Left colon (tissue), 2 donors: Measurements from ENCODE around the gene GPX4. TPM values are rescaled to one million over a fixed set of nuclear protein-coding genes. Genes with fewer than 3 reads are reported as not detected.

Experiments
- ATAC-seq: fragments of 200-7000 bp; cut with Tn5 transposase; one replicate; pipeline ENCODE4 v1.9.1; 2020; ENCODE audit warnings: mild to moderate bottlenecking, moderate library complexity
- DNase-seq, 2 donors: peaks; one replicate each; pipeline ENCODE4 v3.0.0-alpha.2; 2020
- intact Hi-C, 2 donors: fragments of 100-400 bp; cut with DNase I in 1 of 2; cut with micrococcal nuclease in 1 of 2; formaldehyde crosslinking; loops; one replicate each; pipeline versions ENCODE4 v1.11.2 to v1.14.0; 2022; cut with DNase I, micrococcal nuclease
- total RNA-seq, 2 donors: library from RNA; stranded (reverse); fragmentation: NEBNext Ultra II Directional; extraction: Animal tissue kit (Norgen Biotek cat#: 25700); gene quantifications; one replicate each; pipeline ENCODE4 v1.2.1, GENCODE V29; 2021
- donor health status: DM: no; HTN: no; CAD: no.
- donor health status: DM: yes; HTN: yes; CAD: no.

The GPX4 gene
- total RNA-seq, 2 donors from 2014 or later, result 162 to 176 TPM

DNA sequence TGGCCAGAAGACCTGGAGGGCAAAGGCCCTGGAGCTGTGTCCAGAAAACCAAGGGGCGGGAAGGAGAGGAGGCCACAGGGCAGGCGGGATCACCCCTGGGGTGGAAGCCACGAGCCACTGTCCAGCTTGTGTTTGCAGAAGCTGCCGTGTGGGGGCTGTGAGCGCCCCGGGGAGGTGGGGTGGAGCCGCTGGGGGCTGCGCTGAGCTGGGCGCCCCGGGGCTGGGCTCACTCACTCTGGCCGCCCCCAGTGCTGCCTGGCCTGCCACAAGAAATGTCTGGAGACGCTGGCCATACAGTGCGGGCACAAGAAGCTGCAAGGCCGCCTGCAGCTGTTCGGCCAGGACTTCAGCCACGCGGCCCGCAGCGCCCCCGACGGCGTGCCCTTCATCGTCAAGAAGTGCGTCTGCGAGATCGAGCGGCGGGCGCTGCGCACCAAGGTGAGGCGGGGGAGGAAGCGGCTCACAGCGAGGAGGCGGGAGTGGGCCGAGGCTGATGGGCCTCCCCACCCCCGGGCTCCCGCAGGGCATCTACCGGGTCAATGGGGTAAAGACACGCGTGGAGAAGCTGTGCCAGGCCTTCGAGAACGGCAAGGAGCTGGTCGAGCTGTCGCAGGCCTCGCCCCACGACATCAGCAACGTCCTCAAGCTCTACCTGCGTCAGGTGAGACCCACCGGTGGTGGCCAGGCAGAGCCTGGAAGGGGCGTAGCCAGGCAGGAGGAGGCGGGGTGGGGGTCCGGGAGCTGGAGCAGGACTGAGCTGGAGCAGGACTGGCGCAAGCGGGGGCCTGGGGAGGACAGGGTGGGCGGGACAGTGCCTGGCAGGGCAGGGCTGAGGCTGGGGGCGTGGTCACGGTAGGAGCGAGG, 22.3 kb upstream of the GPX4 start:
- intact Hi-C loops, result no loop called here
- ATAC-seq, result no peak
- peak in 1 of 2 donors; percentile 33 for DNase-seq

- intact Hi-C loops, result no loop called here
- DNase-seq (peak; percentile 95 to 96), ATAC-seq (peak; percentile 80)
Measured at GRCh38 chr19:1082165-1082927, 21.4 kb upstream of the GPX4 start.

DNA sequence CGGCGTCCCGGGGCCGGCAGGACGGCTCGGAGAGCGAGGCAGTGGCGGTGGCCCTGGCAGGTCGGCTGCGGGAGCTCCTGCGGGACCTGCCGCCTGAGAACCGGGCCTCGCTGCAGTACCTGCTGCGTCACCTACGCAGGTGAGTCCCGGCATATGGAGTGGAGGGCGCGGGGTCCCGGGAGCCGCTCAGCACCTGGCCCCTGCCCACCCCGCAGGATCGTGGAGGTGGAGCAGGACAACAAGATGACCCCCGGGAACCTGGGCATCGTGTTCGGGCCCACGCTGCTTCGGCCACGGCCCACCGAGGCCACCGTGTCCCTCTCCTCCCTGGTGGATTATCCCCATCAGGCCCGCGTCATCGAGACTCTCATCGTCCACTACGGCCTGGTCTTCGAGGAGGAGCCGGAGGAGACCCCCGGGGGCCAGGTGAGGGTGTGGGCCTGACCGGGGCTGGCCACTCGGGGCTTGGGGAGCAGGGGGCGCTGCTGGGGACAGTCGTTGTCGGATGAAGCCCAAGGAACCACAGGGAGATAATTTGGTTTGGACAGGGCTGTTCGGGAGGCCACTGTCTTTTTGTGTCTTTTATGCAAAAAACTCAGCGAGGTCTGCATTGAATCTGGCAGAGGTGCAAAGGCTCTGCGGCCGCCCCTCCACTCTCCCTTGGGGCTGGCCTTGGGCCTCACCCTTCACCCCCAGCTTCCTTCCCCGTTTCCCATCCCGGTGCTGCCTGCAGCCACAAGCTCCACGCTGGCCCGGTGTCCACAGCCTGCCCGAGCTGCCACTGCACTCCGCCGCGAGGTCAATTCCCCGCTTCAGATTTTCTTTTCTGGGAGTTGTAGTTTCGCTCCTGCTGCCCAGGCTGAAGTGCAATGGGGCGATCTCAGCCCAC, 20.6 kb upstream of the GPX4 start:
- ATAC-seq (no peak), DNase-seq (peak in 1 of 2 donors; percentile 47)
- intact Hi-C loops, result no loop called here

GRCh38 chr19:1084024-1084868, 19.5 kb upstream of the GPX4 start:
- intact Hi-C loops, result no loop called here
- DNase-seq, result peak; percentile 42 to 56

DNA sequence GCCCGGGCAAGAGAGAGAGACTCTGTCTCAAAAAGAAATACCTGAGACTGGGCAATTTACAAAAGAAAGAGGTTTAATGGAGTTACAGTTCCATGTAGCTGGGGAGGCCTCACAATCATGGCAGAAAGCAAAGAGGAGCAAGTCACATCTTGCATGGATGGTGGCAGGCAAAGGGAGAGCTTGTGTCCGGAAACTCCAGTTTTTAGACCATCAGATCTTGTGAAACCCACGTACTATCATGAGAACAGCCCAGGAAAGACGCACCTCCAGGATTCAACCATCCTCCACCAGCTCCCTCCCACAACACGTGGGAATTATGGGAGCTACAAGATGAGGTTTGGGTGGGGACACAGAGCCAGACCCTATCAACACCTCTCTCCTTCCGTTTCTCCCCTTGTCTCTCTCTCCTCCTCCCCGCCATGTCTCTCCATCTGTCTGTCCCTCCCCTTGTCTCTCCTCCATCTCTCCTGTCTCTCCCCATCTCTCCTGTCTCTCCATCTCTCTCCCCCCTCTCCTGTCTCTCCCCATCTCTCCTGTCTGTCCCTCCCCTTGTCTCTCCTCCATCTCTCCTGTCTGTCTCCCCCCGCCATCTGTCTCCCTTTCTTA, 18.6 kb upstream of the GPX4 start:
- intact Hi-C loops, result no loop called here
- no peak for DNase-seq
- ATAC-seq, result no peak

More at GRCh38 chr19:1084024-1084868, 19.5 kb upstream of the GPX4 start:
- ATAC-seq, result no peak

DNA sequence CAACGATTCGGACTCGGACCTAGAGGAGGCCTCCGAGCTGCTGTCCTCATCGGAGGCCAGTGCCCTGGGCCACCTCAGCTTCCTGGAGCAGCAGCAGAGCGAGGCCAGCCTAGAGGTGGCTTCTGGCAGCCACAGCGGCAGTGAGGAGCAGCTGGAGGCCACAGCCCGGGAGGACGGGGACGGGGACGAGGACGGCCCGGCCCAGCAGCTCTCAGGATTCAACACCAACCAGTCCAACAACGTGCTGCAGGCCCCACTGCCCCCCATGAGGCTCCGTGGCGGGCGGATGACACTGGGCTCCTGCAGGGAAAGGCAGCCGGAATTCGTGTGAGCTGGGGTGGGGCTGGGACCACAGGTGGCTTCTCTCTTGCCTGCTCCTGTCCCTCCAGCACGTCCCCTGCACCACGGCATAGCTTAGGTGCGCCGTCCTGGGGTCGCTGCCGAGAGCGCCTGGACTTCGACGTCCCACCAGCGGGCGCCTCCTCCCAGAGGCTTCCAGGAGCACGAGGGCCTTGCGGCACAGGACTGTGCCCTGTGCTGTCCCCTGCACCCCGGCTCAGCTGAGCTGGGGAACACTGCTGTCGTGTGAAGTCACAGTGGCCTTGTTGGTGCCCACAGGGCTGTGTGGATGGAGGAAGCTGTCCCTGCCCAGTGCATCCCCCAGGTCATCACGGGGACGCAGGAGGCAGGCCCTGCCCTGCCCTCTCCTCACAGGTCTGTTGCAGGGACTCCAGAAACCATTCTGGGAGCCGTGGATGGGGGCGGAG, 17.9 kb upstream of the GPX4 start:
- DNase-seq (no peak), ATAC-seq (no peak)
- intact Hi-C loops, result no loop called here

GRCh38 chr19:1086613-1087012, 17.2 kb upstream of the GPX4 start:
- DNase-seq (no peak), ATAC-seq (no peak)
- intact Hi-C loops, result no loop called here

DNA sequence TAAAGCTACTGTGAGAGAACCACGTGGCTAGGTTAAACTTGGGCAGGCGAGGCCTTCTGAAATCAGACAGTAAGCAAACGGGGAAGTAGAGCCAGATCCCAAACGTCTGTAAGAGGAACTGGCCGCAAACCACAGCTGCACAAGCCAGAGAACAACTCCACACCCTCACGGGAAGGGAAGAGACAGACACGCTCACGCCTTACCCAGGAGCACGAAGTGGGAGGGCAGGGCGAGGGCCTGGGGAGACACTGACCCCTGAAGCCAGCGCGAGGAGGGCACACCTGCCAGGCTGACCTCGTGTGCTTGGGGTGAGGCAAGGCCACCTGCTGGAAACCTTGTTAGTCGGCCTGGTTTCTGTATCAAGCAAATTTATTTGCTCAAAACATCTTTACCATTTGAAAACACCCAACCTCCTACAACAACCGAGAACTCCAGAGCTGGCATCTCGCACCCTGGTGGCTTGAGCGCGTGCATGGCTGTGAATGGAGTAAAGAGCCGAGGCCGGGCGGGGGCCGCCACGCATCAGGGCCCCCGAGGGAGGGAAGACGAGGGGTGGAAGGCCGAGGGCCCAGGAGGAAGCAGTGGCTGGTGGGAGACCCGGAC, 15.9 kb upstream of the GPX4 start:
- intact Hi-C loops, result no loop called here
- ATAC-seq (peak; percentile 20), DNase-seq (no peak)

DNA sequence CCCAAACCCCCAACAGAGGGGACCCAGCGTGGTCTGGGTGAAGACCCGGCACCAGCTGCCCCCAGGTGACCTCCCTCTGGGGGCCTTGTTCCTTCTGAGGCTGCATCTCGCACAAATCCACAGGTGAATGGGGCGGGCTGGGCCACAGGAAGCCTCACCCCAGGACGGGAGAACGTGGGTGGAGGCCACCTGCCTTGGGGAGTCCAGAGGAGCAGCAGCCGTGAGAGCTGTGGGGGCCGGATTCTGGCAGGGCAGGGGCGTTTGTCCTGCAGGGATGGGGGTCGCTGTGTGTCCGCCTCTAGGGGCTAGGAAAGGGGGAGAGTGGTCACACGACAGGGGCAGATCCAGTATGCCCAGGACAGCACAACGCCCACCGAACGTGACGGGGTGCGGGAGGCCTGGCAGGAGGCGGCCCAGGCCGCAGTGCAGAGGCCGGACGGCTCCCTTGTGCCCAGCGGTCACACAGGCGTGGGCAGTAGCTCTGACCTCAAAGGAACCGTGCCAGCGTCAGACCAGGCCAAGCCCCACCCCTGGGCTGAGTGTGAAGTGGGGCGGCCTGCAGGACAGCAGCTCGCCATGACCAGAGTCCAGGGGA, 15.3 kb upstream of the GPX4 start:
- intact Hi-C loops, result no loop called here
- DNase-seq (no peak), ATAC-seq (peak; percentile 8)

GRCh38 chr19:1089126-1089771, 14.5 kb upstream of the GPX4 start:
- ATAC-seq (no peak), DNase-seq (no peak)
- intact Hi-C loops, result no loop called here

GRCh38 chr19:1089891-1090290, 13.9 kb upstream of the GPX4 start:
- no peak for ATAC-seq
- intact Hi-C loops, result no loop called here
- no peak for DNase-seq

DNA sequence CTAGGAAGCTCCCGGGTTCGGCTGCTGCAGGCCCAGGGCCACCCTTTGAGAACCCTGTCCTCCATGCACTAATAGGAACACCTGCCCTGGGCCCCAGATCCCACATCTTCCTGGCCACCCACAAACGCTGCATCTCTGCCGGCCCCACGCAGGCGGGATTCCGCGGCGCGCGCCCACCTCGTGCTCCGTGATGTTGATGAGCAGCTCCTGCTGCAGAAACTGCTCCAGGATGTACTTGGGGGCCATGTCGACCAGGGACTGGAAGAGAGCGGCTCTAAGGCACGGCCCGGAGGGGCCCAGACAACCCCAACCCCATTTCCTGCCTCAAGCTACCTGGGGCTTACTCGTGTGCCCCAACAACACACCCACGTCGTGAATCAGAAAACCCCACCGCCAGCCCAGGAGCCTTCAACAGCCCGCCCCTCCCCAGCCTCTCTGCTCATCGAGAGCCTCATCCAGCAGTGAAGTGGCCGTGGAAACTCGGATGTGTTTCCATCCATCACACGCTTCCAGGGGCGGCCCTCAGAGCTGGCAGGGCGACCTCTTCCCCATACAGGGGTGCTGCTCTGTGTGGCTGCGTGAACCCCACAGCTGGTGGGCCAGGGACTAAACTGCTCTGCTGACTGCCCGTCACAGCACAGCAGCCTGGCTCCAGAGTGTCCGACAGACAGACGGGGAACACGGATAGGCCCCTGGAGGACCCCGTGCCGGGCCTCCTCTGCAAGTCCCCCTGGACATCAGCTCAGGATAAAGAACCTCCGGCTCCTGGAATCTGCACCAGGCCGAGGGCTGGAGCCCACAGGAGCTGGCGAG, 12.9 kb upstream of the GPX4 start:
- DNase-seq (no peak), ATAC-seq (no peak)
- intact Hi-C loops, result no loop called here

DNA sequence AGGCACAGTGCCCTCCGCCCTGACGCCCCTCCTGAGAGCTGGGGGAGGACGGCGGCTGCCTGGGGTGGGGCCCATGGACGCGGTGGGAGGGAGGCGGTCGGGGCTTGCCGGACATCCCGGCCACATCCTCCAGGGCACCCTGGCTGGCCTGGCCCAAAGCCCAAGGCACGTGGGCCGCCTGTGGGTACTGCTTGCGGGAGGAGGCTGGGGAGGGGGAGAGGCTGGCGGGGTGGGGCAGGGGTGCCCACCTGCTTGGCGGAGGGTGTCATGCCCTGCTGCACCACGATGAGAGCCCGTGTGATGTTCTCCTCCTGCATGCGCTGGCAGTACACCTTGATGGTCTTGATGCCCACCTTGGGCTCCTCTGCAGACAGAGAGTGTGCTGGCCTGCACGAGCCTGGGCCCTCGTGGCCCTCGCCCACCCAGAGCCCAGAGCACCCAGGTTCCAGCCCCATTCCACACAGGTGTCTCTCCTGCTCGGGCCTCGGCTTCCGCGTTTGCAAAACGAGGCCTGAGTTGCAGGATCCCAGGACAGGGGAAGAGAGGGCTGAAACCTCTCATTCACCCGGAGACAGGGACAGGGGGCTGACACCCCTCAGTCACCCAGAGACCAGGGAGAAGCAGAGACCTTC, 12.1 kb upstream of the GPX4 start:
- intact Hi-C loops, result no loop called here
- no peak for ATAC-seq

GRCh38 chr19:1093330-1093729, 10.5 kb upstream of the GPX4 start:
- ATAC-seq (no peak), DNase-seq (no peak)
- intact Hi-C loops, result no loop called here

More for the DNA sequence above, 12.1 kb upstream of the GPX4 start:
- DNase-seq, result no peak
